HEK293 (cell line): Measurements from ENCODE around the gene XIRP1.

Source experiments
- CTCF ChIA-PET: fragments of 350-600 bp; formaldehyde crosslinking; extraction: SDS; loops from one replicate; lab custom pipeline; 2021; ENCODE audit warnings: antibody characterized with exemption; lab: Yijun Ruan, JAX
- POLR2A ChIA-PET: fragments of 300-600 bp; formaldehyde crosslinking; extraction: SDS; loops from one replicate; lab custom pipeline; 2020; ENCODE audit warnings: antibody characterized with exemption, inconsistent platforms; lab: Yijun Ruan, JAX
- H3K27ac ChIP-seq: fragments of 200-500 bp; sonication (Bioruptor generic); 2 replicates; pipeline ENCODE4 v1.5.1; 2014; ENCODE audit warnings: low read depth, low read length, control low read depth, inconsistent platforms; ENCODE audit errors: extremely low read depth
- H3K36me3 ChIP-seq, 2 experiments: fragments of 200-500 bp in 1 of 2; sonication (Bioruptor generic) in 1 of 2; 1 replicate in 1 of 2; 2 replicates in 1 of 2; pipeline ENCODE4 v1.5.1; 2014 to 2017; ENCODE audit warnings: inconsistent platforms in 2 of 2, low read length in 2 of 2; ENCODE audit not compliant: control insufficient read depth in 2 of 2, insufficient read depth in 1 of 2
- H3K4me1 ChIP-seq: fragments of 200-500 bp; sonication (Bioruptor generic); 2 replicates; pipeline ENCODE4 v1.5.1; 2014; ENCODE audit warnings: mild to moderate bottlenecking, low read length, inconsistent platforms; ENCODE audit not compliant: control insufficient read depth, insufficient read depth
- H3K4me3 ChIP-seq: 2 replicates; pipeline ENCODE4 v1.5.1; 2011; ENCODE audit warnings: low read depth, mild to moderate bottlenecking, control low read depth, low read length, moderate library complexity
- H3K9me3 ChIP-seq: fragments of 200-500 bp; sonication (Bioruptor generic); 2 replicates; pipeline ENCODE4 v1.5.1; 2014; ENCODE audit warnings: low read depth, low read length, inconsistent platforms; ENCODE audit not compliant: control insufficient read depth, insufficient read depth
- BCL6B ChIP-seq: fragments of 450-650 bp; formaldehyde crosslinking; IDR thresholded peaks from 2 replicates; pipeline ENCODE4 v1.5.1; 2017; ENCODE audit warnings: missing biosample characterization, missing genetic modification characterization
- FEZF1 ChIP-seq: fragments of 450-650 bp; formaldehyde crosslinking; IDR thresholded peaks from 2 replicates; pipeline ENCODE4 v1.5.1; 2016; ENCODE audit warnings: missing biosample characterization, missing genetic modification characterization
- GLIS1 ChIP-seq: fragments of 450-650 bp; formaldehyde crosslinking; IDR thresholded peaks from 2 replicates; pipeline ENCODE4 v1.5.1; 2016; ENCODE audit warnings: missing biosample characterization, missing genetic modification characterization
- HOXD13 ChIP-seq: sonication (generic); formaldehyde crosslinking; IDR thresholded peaks from 2 replicates; pipeline ENCODE4 v1.8.0; 2022; ENCODE audit warnings: missing genetic modification reagents, borderline replicate concordance
- INSM2 ChIP-seq: fragments of 450-650 bp; formaldehyde crosslinking; IDR thresholded peaks from 2 replicates; pipeline ENCODE4 v1.5.1; 2016; ENCODE audit warnings: missing biosample characterization, missing genetic modification characterization
- KLF1 ChIP-seq: fragments of 450-650 bp; formaldehyde crosslinking; IDR thresholded peaks from 2 replicates; pipeline ENCODE4 v1.5.1; 2016; ENCODE audit warnings: missing biosample characterization, missing genetic modification characterization
- KLF8 ChIP-seq: fragments of 450-650 bp; formaldehyde crosslinking; IDR thresholded peaks from 2 replicates; pipeline ENCODE4 v1.5.1; 2016; ENCODE audit warnings: missing biosample characterization, missing genetic modification characterization
- SCRT2 ChIP-seq: fragments of 450-650 bp; formaldehyde crosslinking; IDR thresholded peaks from 2 replicates; pipeline ENCODE4 v1.5.1; 2016; ENCODE audit warnings: missing biosample characterization, missing genetic modification characterization
- SP3 ChIP-seq: fragments of 450-650 bp; formaldehyde crosslinking; IDR thresholded peaks from 2 replicates; pipeline ENCODE4 v1.5.1; 2016; ENCODE audit warnings: missing biosample characterization, missing genetic modification characterization
- YY2 ChIP-seq: fragments of 450-650 bp; formaldehyde crosslinking; IDR thresholded peaks from 2 replicates; pipeline ENCODE4 v1.5.1; 2016; ENCODE audit warnings: missing biosample characterization, missing genetic modification characterization
- ZBTB21 ChIP-seq: fragments of 450-650 bp; formaldehyde crosslinking; IDR thresholded peaks from 2 replicates; pipeline ENCODE4 v1.5.1; 2017; ENCODE audit warnings: missing biosample characterization, missing genetic modification characterization
- ZNF24 ChIP-seq: fragments of 450-650 bp; formaldehyde crosslinking; IDR thresholded peaks from 2 replicates; pipeline ENCODE4 v1.5.1; 2016; ENCODE audit warnings: missing biosample characterization, missing genetic modification characterization
- ZNF335 ChIP-seq: fragments of 450-650 bp; formaldehyde crosslinking; conservative IDR thresholded peaks from 2 replicates; pipeline ENCODE4 v1.5.1; 2016; ENCODE audit warnings: missing biosample characterization, missing genetic modification characterization
- ZNF341 ChIP-seq: fragments of 450-650 bp; formaldehyde crosslinking; IDR thresholded peaks from 2 replicates; pipeline ENCODE4; 2016; ENCODE audit warnings: low read depth, missing biosample characterization, missing genetic modification characterization
- ZNF354C ChIP-seq: fragments of 450-650 bp; formaldehyde crosslinking; IDR thresholded peaks from 2 replicates; pipeline ENCODE4 v1.5.1; 2016; ENCODE audit warnings: missing biosample characterization, missing genetic modification characterization, low read depth, borderline replicate concordance
- ZNF37A ChIP-seq: fragments of 450-650 bp; IDR thresholded peaks from 2 replicates; pipeline ENCODE4 v1.5.1; 2018; ENCODE audit warnings: missing biosample characterization, missing genetic modification characterization
- ZNF391 ChIP-seq: fragments of 450-650 bp; formaldehyde crosslinking; IDR thresholded peaks from 2 replicates; pipeline ENCODE4 v1.5.1; 2016; ENCODE audit warnings: low read depth, missing biosample characterization, missing genetic modification characterization, borderline replicate concordance
- ZNF501 ChIP-seq: fragments of 450-650 bp; formaldehyde crosslinking; IDR thresholded peaks from 2 replicates; pipeline ENCODE4 v1.5.1; 2016; ENCODE audit warnings: missing biosample characterization, missing genetic modification characterization
- ZNF701 ChIP-seq: fragments of 450-650 bp; formaldehyde crosslinking; IDR thresholded peaks from 2 replicates; pipeline ENCODE4 v1.5.1; 2016; ENCODE audit warnings: missing biosample characterization, missing genetic modification characterization
- ZXDB ChIP-seq: fragments of 450-650 bp; formaldehyde crosslinking; IDR thresholded peaks from 2 replicates; pipeline ENCODE4 v1.5.1; 2016; ENCODE audit warnings: missing biosample characterization, missing genetic modification characterization
- TF ChIP-seq, protein P1 (sequence below): fragments of 450-650 bp; formaldehyde crosslinking; IDR thresholded peaks from 2 replicates; pipeline ENCODE4 v1.5.1; 2016; ENCODE audit warnings: missing biosample characterization, missing genetic modification characterization
- TF ChIP-seq, protein P2 (sequence below): fragments of 450-650 bp; formaldehyde crosslinking; IDR thresholded peaks from 2 replicates; pipeline ENCODE4 v1.5.1; 2016; ENCODE audit warnings: missing biosample characterization, missing genetic modification characterization

Gene XIRP1

GRCh38 chr3:39146611-39147591 lies 45.5 kb downstream of the XIRP1 start (continued):
- TF ChIP-seq FEZF1, result no peak
- no peak for TF ChIP-seq ZNF354C (tag by site-specific recombination)
- TF ChIP-seq BCL6B (tag by site-specific recombination), result no peak
- TF ChIP-seq, protein P1, sequence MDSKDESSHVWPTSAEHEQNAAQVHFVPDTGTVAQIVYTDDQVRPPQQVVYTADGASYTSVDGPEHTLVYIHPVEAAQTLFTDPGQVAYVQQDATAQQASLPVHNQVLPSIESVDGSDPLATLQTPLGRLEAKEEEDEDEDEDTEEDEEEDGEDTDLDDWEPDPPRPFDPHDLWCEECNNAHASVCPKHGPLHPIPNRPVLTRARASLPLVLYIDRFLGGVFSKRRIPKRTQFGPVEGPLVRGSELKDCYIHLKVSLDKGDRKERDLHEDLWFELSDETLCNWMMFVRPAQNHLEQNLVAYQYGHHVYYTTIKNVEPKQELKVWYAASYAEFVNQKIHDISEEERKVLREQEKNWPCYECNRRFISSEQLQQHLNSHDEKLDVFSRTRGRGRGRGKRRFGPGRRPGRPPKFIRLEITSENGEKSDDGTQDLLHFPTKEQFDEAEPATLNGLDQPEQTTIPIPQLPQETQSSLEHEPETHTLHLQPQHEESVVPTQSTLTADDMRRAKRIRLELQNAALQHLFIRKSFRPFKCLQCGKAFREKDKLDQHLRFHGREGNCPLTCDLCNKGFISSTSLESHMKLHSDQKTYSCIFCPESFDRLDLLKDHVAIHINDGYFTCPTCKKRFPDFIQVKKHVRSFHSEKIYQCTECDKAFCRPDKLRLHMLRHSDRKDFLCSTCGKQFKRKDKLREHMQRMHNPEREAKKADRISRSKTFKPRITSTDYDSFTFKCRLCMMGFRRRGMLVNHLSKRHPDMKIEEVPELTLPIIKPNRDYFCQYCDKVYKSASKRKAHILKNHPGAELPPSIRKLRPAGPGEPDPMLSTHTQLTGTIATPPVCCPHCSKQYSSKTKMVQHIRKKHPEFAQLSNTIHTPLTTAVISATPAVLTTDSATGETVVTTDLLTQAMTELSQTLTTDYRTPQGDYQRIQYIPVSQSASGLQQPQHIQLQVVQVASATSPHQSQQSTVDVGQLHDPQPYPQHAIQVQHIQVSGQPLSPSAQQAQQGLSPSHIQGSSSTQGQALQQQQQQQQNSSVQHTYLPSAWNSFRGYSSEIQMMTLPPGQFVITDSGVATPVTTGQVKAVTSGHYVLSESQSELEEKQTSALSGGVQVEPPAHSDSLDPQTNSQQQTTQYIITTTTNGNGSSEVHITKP (tag by site-specific recombination), result no peak
- peak; percentile 42; the same call in 1 of the 2 replicates for TF ChIP-seq ZNF335 (tag by site-specific recombination)
- peak; percentile 90 for TF ChIP-seq SCRT2 (tag by site-specific recombination)
- no peak for TF ChIP-seq INSM2 (tag by site-specific recombination)

GRCh38 chr3:39146083-39146501 lies 46.3 kb downstream of the XIRP1 start:
- POLR2A ChIA-PET, result no interaction called here
- no peak overlapping the region for H3K4me3 ChIP-seq
- H3K4me1 ChIP-seq, result peaks cover 7% of the 10 kb centered on the region
- no peak overlapping the region for H3K27ac ChIP-seq
- TF ChIP-seq ZBTB21 (no peak), YY2 (tag by site-specific recombination) (no peak)
- peaks cover 0 to 60% of the 10 kb centered on the region in 2 experiments; a peak in 1 of 3 replicates for H3K36me3 ChIP-seq
- no peaks in the 10 kb centered on the region for H3K9me3 ChIP-seq
- CTCF ChIA-PET, result interaction anchor here (1.3 kb wide), 1 partner anchor 20 kb away, joined by 7 read pairs; no protein-coding TSS in a partner anchor

- ChIA-PET CTCF (interaction anchor here (0.8 kb wide), 1 partner anchor 32 kb away, joined by 3 read pairs; no protein-coding TSS in a partner anchor), POLR2A (interaction anchor here (0.6 to 1.7 kb wide), 2 partner anchors 33 to 139 kb away, joined by 3 to 5 read pairs; no protein-coding TSS in a partner anchor)
- Histone ChIP-seq H3K4me3 (no peak overlapping the region), H3K27ac (no peak overlapping the region), H3K9me3 (no peaks in the 10 kb centered on the region), H3K4me1 (no peaks in the 10 kb centered on the region), H3K36me3 (peaks cover 0 to 69% of the 10 kb centered on the region in 2 experiments; a peak in 1 of 3 replicates)
- TF ChIP-seq ZNF24 (tag by site-specific recombination), result no peak
- no peak for TF ChIP-seq GLIS1 (tag by site-specific recombination)
- TF ChIP-seq ZNF335 (tag by site-specific recombination), result no peak
- no peak for TF ChIP-seq ZNF701
- no peak for TF ChIP-seq YY2 (tag by site-specific recombination)
- no peak for TF ChIP-seq ZNF341 (tag by site-specific recombination)
- TF ChIP-seq HOXD13 (CRISPR knock-in tag), result no peak
- no peak for TF ChIP-seq ZNF391 (tag by site-specific recombination)
- TF ChIP-seq ZNF37A, result no peak
- TF ChIP-seq ZXDB (tag by site-specific recombination), result no peak
- TF ChIP-seq, protein P2, sequence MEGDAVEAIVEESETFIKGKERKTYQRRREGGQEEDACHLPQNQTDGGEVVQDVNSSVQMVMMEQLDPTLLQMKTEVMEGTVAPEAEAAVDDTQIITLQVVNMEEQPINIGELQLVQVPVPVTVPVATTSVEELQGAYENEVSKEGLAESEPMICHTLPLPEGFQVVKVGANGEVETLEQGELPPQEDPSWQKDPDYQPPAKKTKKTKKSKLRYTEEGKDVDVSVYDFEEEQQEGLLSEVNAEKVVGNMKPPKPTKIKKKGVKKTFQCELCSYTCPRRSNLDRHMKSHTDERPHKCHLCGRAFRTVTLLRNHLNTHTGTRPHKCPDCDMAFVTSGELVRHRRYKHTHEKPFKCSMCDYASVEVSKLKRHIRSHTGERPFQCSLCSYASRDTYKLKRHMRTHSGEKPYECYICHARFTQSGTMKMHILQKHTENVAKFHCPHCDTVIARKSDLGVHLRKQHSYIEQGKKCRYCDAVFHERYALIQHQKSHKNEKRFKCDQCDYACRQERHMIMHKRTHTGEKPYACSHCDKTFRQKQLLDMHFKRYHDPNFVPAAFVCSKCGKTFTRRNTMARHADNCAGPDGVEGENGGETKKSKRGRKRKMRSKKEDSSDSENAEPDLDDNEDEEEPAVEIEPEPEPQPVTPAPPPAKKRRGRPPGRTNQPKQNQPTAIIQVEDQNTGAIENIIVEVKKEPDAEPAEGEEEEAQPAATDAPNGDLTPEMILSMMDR, result no peak
- no peak for TF ChIP-seq KLF8 (tag by site-specific recombination)
- no peak for TF ChIP-seq KLF1 (tag by site-specific recombination)
- TF ChIP-seq ZNF501, result no peak
- TF ChIP-seq SP3 (tag by site-specific recombination), result no peak
Measured at GRCh38 chr3:39144748-39145380, 47.5 kb downstream of the XIRP1 start.
